ENCODE measurements around the gene SFMBT2.

SFMBT2 gene

GRCh38 chr10:7298495-7298894 is 112.3 kb downstream of the SFMBT2 start:
- H3K4me3 ChIP-seq (ENCODE audit: low read length), result no peak overlapping the region
- H4K20me1 ChIP-seq (ENCODE audit: control insufficient read depth, insufficient read depth, low read depth, low read length), result no peaks in the 10 kb centered on the region
- H3K4me1 ChIP-seq (ENCODE audit: control insufficient read depth, low read length), result peaks cover 6% of the 10 kb centered on the region; the same call in 1 of the 2 replicates
- H3K4me2 ChIP-seq (ENCODE audit: low read length), result no peak overlapping the region
- no peaks in the 10 kb centered on the region for H3K9me3 ChIP-seq (ENCODE audit: control insufficient read depth, insufficient read depth, low read length)
- H3K36me3 ChIP-seq (ENCODE audit: control insufficient read depth, low read length), result no peaks in the 10 kb centered on the region
- H3K9me2 ChIP-seq (replicated peaks; ENCODE audit: control insufficient read depth, low read length), result no peaks in the 10 kb centered on the region
- TF ChIP-seq EZH2phosphoT487 (IDR thresholded peaks at IDR 0.05; ENCODE audit: borderline replicate concordance, low read length), result no peak
- no peak for TF ChIP-seq CTCF (IDR thresholded peaks at IDR 0.05; ENCODE audit: low read depth, low read length, poor library complexity, severe bottlenecking)
- peaks cover 38% of the 10 kb centered on the region for H3K79me2 ChIP-seq (ENCODE audit: control insufficient read depth, low read length)
- no peaks in the 10 kb centered on the region for H3K27me3 ChIP-seq (ENCODE audit: control insufficient read depth, low read length)
- no peaks in the 10 kb centered on the region for H3F3A ChIP-seq (ENCODE audit: control insufficient read depth, insufficient read depth)
- no peak overlapping the region for H3K27ac ChIP-seq (ENCODE audit: low read depth, low read length)

- Histone ChIP-seq H3K36me3 (ENCODE audit: control insufficient read depth, low read length) (no peaks in the 10 kb centered on the region), H3K4me1 (ENCODE audit: control insufficient read depth, low read length) (peaks cover 6% of the 10 kb centered on the region; the same call in 1 of the 2 replicates), H3K27ac (ENCODE audit: low read depth, low read length) (no peak overlapping the region), H3K79me2 (ENCODE audit: control insufficient read depth, low read length) (peaks cover 35% of the 10 kb centered on the region), H3K9me3 (ENCODE audit: control insufficient read depth, insufficient read depth, low read length) (no peaks in the 10 kb centered on the region), H4K20me1 (ENCODE audit: control insufficient read depth, insufficient read depth, low read depth, low read length) (no peaks in the 10 kb centered on the region), H3K4me3 (ENCODE audit: low read length) (no peak overlapping the region), H3K9me2 (replicated peaks; ENCODE audit: control insufficient read depth, low read length) (no peaks in the 10 kb centered on the region), H3K4me2 (ENCODE audit: low read length) (no peak overlapping the region), H3F3A (ENCODE audit: control insufficient read depth, insufficient read depth) (no peaks in the 10 kb centered on the region), H3K27me3 (ENCODE audit: control insufficient read depth, low read length) (no peaks in the 10 kb centered on the region)
- TF ChIP-seq CTCF (IDR thresholded peaks at IDR 0.05; ENCODE audit: low read depth, low read length, poor library complexity, severe bottlenecking), result no peak
- no peak for TF ChIP-seq EZH2phosphoT487 (IDR thresholded peaks at IDR 0.05; ENCODE audit: borderline replicate concordance, low read length)
These were observed 113.7 kb downstream of the SFMBT2 start for GRCh38 chr10:7297094-7297493.

- no peaks in the 10 kb centered on the region for H3F3A ChIP-seq (ENCODE audit: control insufficient read depth, insufficient read depth)
- H4K20me1 ChIP-seq (ENCODE audit: control insufficient read depth, insufficient read depth, low read depth, low read length), result no peaks in the 10 kb centered on the region
- H3K36me3 ChIP-seq (ENCODE audit: control insufficient read depth, low read length), result no peaks in the 10 kb centered on the region
- peaks cover 35% of the 10 kb centered on the region for H3K79me2 ChIP-seq (ENCODE audit: control insufficient read depth, low read length)
- H3K4me1 ChIP-seq (ENCODE audit: control insufficient read depth, low read length), result peaks cover 6% of the 10 kb centered on the region; the same call in 1 of the 2 replicates
- no peak overlapping the region for H3K27ac ChIP-seq (ENCODE audit: low read depth, low read length)
- no peaks in the 10 kb centered on the region for H3K27me3 ChIP-seq (ENCODE audit: control insufficient read depth, low read length)
- no peaks in the 10 kb centered on the region for H3K9me3 ChIP-seq (ENCODE audit: control insufficient read depth, insufficient read depth, low read length)
- no peak overlapping the region for H3K4me3 ChIP-seq (ENCODE audit: low read length)
- H3K4me2 ChIP-seq (ENCODE audit: low read length), result no peak overlapping the region
- H3K9me2 ChIP-seq (replicated peaks; ENCODE audit: control insufficient read depth, low read length), result no peaks in the 10 kb centered on the region
- TF ChIP-seq CTCF (IDR thresholded peaks at IDR 0.05; ENCODE audit: low read depth, low read length, poor library complexity, severe bottlenecking) (no peak), EZH2phosphoT487 (IDR thresholded peaks at IDR 0.05; ENCODE audit: borderline replicate concordance, low read length) (no peak)
These were observed 114.2 kb downstream of the SFMBT2 start for GRCh38 chr10:7296648-7297047.
